GM19240 (cell line): Measurements from ENCODE around the gene PI4K2B.
"Not testable (repeated sequence)": the region's sequence is repeated elsewhere in the genome, so short reads cannot be mapped to it uniquely, and the experiment has no call there.

ENCODE experiments used
- DNase-seq: peaks from one replicate; pipeline ENCODE4 v3.0.0; 2011; ENCODE audit warnings: low spot score; ENCODE audit not compliant: insufficient read length

PI4K2B gene

GRCh38 chr4:25233737-25234389 lies at the start of gene PI4K2B:
Gene PI4K2B (plus strand): TSS chr4:25234033. CDS start chr4:25234164, 131 bp downstream.
- DNase-seq: peak; percentile 80

GRCh38 chr4:25184056-25184455 lies 49.8 kb upstream of the PI4K2B start:
- no peak for DNase-seq

GRCh38 chr4:25190407-25190806 lies 43.4 kb upstream of the PI4K2B start:
- no peak for DNase-seq

- no peak for DNase-seq
Observed at GRCh38 chr4:25198713-25199112, 35.1 kb upstream of the PI4K2B start.

- no peak for DNase-seq
Observed at GRCh38 chr4:25207997-25208396, 25.8 kb upstream of the PI4K2B start.

- no peak for DNase-seq
Observed at GRCh38 chr4:25209702-25210101, 24.1 kb upstream of the PI4K2B start.

- no peak for DNase-seq
Observed at GRCh38 chr4:25211721-25212120, 22.1 kb upstream of the PI4K2B start.

GRCh38 chr4:25212822-25213221 lies 21.0 kb upstream of the PI4K2B start:
- no peak for DNase-seq

GRCh38 chr4:25213347-25213979 lies 20.4 kb upstream of the PI4K2B start:
- no peak for DNase-seq

GRCh38 chr4:25214750-25215149 lies 19.1 kb upstream of the PI4K2B start:
- DNase-seq: not testable (repeated sequence)

GRCh38 chr4:25215511-25215910 lies 18.3 kb upstream of the PI4K2B start:
- DNase-seq: no peak

GRCh38 chr4:25221377-25221776 lies 12.5 kb upstream of the PI4K2B start:
- no peak for DNase-seq

- no peak for DNase-seq
Observed at GRCh38 chr4:25223802-25224375, 9.9 kb upstream of the PI4K2B start.

GRCh38 chr4:25229804-25230203 lies 4.0 kb upstream of the PI4K2B start:
- no peak for DNase-seq

- no peak for DNase-seq
Observed at GRCh38 chr4:25233194-25233593, 639 bp upstream of the PI4K2B start.

- peak; percentile 29 for DNase-seq
Observed at GRCh38 chr4:25234390-25235370, 847 bp downstream of the PI4K2B start.

GRCh38 chr4:25235401-25235800 lies 1.6 kb downstream of the PI4K2B start:
- DNase-seq: no peak

GRCh38 chr4:25236030-25236429 lies 2.2 kb downstream of the PI4K2B start:
- DNase-seq: not testable (repeated sequence)

- DNase-seq: no peak
Observed at GRCh38 chr4:25236971-25237370, 3.1 kb downstream of the PI4K2B start.

GRCh38 chr4:25238052-25238451 lies 4.2 kb downstream of the PI4K2B start:
- no peak for DNase-seq

GRCh38 chr4:25239528-25239927 lies 5.7 kb downstream of the PI4K2B start:
- not testable (repeated sequence) for DNase-seq
